Activated naive CD4-positive, alpha-beta T cell treated with anti-CD3 and anti-CD28 coated beads, Interleukin-2, amount 50 U/mL, for 72 hours (primary cell): ENCODE measurements around the gene ING3. TPM values are rescaled to one million over a fixed set of nuclear protein-coding genes. Genes with fewer than 3 reads are reported as not detected.
"Not testable (repeated sequence)": the region's sequence is repeated elsewhere in the genome, so short reads cannot be mapped to it uniquely, and the experiment has no call there.

Source experiments
- ATAC-seq, 2 donors: fragments of 150-1000 bp; cut with Tn5 transposase; 2 replicates each; pipeline ENCODE4 v1.10.0; 2021; ENCODE audit warnings: mild to moderate bottlenecking in 2 of 2, moderate library complexity in 2 of 2
- DNase-seq, 2 donors: peaks; one replicate each; pipeline ENCODE4 v3.0.0; 2021 to 2022; ENCODE audit warnings: low spot score in 2 of 2
- H3K27ac Mint-ChIP-seq, 2 donors: one replicate each; pipeline ENCODE4 v1.8.0; 2022; ENCODE audit warnings: mild to moderate bottlenecking in 2 of 2, mixed read lengths in 2 of 2
- H3K36me3 Mint-ChIP-seq, 2 donors: one replicate each; pipeline ENCODE4 v1.8.0; 2022; ENCODE audit warnings: mixed read lengths in 2 of 2
- H3K9me3 Mint-ChIP-seq, 2 donors: one replicate each; pipeline ENCODE4 v1.8.0; 2022; ENCODE audit warnings: mixed read lengths in 2 of 2
- total RNA-seq, 2 donors: library from RNA; stranded (reverse); gene quantifications; one replicate each; pipeline ENCODE4 v1.2.3, GENCODE V29; 2022

ING3 gene
- total RNA-seq, 2 donors from 2014 or later = 22.2 to 29.7 TPM

DNA sequence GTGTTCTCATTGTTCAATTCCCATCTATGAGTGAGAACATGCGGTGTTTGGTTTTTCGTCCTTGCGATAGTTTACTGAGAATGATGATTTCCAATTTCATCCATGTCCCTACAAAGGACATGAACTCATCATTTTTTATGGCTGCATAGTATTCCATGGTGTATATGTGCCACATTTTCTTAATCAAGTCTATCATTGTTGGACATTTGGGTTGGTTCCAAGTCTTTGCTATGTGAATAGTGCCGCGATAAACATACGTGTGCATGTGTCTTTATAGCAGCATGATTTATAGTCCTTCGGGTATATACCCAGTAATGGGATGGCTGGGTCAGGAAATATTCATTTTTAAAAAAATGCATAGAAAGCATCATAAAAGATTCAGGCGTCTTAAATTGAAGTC, 33.0 kb downstream of the ING3 start:
- not testable (repeated sequence) for H3K9me3 Mint-ChIP-seq, DNase-seq, ATAC-seq, H3K27ac Mint-ChIP-seq, H3K36me3 Mint-ChIP-seq

DNA sequence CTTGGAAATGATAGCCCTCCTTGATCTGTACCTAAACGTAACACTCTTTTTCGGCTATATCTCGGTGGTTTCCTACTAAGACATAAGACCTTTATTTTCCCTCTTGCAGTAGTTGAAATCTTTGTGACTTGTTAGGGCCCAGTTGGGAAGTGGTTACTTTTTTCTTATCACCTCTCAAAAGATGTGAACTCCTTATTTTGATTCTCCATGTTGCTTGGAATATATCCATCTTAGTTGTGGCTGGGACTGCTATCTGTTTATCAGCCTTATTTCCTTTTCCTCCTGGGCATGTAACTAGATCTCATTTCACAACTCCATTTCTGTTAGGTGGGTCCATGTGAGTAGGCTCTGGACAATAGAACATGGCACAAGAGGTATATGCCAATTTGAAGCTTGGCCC, 33.8 kb downstream of the ING3 start:
- ATAC-seq = no peak
- no peaks in the 10 kb centered on the region for H3K9me3 Mint-ChIP-seq
- H3K36me3 Mint-ChIP-seq = no peaks in the 10 kb centered on the region
- no peak overlapping the region for H3K27ac Mint-ChIP-seq
- DNase-seq = no peak

DNA sequence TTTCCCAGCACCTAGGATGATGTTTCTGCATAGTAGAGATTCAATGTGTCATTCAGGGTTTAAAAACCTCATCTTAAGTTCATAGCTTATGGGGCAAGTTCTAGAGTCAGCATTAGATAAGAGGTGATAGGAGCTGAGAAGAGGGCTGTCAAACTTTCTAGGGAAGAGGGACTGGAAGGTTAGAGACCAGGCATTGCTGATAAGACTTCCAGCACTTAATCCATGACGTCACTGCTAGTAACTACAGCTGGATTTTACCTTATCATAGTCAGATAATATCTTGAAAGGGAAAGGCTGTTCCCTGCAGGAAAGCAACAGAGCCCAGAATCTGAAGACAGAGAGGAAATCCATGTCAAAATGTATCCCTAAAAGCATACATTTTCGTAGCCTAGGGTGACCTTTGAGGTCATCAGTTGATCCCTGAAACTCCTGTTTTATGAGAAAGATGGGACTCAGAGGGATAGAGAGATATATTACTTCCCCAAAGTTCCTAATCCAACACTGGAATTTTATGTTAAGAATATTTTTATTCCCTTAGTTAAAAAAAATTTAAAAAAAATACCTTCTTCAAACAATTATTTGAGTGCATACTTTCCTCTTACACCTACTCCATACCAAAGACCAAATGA, 34.7 kb downstream of the ING3 start:
- Mint-ChIP-seq H3K27ac (no peak overlapping the region), H3K9me3 (no peaks in the 10 kb centered on the region), H3K36me3 (no peaks in the 10 kb centered on the region)
- DNase-seq (no peak), ATAC-seq (no peak)

DNA sequence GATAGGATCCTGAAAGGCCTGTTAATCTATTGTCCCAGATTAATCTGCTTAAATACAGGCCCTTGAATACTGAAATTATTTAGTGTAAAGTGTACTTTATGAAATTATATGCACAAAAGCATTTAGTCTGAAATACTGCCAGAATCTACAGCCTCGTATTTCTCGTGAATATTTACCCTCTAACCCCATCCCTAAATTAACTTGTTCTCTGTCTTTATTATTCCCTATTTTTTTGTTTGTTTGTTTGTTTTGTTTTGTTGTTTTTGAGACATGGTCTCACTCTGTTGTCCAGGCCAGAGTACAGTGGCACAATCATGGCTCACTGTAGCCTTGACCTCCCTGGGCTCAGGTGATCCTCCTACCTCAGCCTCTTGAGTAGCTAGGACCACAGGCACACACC, 35.3 kb downstream of the ING3 start:
- H3K9me3 Mint-ChIP-seq = no peaks in the 10 kb centered on the region
- no peaks in the 10 kb centered on the region for H3K36me3 Mint-ChIP-seq
- DNase-seq (no peak), ATAC-seq (no peak)
- no peak overlapping the region for H3K27ac Mint-ChIP-seq

DNA sequence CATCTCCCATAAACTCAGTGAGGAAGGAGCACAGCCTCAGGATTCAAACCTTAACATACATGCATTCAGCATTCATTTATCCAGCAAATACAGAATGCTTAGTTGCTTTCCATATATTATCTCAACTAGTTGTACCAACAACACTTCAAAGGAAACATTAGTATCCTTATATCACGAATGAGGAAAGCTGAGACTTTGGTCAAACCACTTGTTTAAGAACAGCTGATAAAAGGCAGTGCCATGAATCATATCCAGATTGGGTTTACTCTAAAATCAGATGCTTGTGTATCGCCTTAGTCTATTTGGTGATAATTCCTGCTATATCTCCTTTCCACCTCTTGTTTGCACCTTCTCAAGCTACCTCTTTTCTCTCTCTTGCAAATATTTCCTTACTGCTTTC, 36.1 kb downstream of the ING3 start:
- ATAC-seq (no peak), DNase-seq (no peak)
- no peaks in the 10 kb centered on the region for H3K36me3 Mint-ChIP-seq
- H3K9me3 Mint-ChIP-seq = no peaks in the 10 kb centered on the region
- H3K27ac Mint-ChIP-seq = no peak overlapping the region

DNA sequence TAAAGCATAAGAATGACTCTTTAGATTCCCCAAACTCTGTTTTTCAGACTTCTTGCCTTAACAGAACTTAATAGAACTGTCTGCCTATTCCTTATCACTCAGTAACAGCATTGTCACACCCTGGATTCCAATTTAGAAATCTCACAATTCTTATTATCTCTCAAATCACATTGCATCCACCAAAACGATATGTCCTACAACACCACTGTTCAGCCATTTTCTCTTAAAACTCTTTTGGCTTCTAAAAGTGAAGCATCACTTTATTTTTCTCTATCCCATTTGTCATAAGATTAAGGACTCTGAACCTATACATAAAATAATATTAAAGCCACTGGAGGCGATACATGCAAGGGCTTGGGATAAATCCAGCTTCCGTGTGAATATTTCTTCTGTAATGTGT, 36.7 kb downstream of the ING3 start:
- Mint-ChIP-seq H3K9me3 (no peaks in the 10 kb centered on the region), H3K27ac (no peak overlapping the region), H3K36me3 (no peaks in the 10 kb centered on the region)
- ATAC-seq (no peak), DNase-seq (no peak)

DNA sequence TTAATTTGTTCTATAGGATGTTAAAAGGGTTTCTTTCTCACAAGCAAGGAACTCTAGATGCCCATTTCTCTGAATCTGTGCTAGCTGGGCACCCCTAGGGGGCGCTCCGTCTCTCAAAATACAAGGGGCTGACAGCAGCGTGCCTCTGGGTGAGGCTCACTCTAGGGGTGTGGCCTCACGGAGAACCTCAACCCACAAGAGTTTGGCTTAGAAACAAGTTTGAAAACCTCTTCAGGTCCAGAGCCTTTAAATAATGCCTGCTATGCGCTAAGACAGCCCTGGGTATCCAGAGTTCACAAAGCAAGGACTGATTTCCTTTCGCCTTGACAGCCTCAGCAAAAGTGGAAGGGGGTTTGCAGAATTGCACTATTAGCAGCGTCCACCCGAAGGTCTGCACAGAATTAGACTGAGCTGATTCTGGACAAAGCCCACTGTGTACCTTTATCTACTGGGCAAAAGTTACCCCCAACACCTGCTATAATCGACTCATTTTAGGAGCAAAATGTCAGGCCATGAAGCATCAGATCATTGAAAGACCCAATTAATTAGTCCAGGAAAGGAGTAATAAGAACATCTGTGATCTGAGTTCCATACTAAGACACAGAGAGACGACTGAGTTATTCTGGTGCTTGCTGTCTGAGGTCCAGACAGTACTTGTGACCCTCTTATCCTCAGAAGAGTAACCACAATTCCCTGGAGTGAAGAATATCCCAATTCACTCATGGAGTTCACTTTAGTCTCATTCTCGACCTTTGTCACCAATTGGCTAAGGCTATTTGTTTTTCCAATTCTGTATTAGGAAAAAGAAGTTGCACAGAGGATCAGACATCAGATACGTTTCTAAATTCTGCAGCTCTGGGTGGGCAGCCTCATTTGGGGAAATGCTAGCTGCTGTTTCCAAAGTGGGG, 37.4 kb downstream of the ING3 start:
- Mint-ChIP-seq H3K9me3 (no peaks in the 10 kb centered on the region), H3K36me3 (no peaks in the 10 kb centered on the region), H3K27ac (no peak overlapping the region)
- DNase-seq = peak; percentile 70 to 81
- ATAC-seq = peak; percentile 96

DNA sequence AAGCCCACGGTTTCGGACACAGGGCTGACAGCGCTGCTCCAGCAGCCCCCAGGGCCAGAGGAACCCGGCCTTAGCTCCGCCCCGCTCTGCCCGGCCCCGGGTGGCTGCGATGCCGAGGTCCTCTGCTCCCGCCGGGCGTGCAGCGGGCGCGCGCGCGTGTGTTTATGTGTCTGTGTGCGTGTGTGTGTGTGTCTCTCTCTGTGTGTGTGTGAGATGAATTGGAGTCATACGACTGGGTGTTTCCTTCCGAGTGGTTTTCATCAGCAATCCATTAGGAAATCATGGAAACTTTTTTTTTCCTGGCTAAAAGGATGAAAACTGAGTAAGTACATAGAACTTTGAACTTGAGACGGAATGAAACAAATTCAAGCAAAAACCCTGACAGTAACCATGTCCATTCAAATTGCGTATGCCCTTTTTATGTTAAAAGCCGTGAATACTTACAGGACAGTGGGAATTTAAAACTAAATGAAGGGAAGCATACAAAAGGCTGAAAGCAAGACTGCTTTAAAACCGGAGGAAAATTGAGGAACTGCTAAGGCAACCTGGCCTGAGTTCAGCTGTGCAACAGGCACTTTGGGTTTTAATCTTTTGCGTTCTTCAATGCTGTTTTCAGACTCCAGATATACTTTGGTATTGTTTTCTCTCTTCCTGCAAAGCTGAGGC, 38.1 kb downstream of the ING3 start, which contains the start of gene CPED1:
TSS of gene CPED1 (plus strand) at position 121 of the 666 bp plus-strand sequence. CDS start 911 bp downstream, outside the sequence.
- ATAC-seq = peak; percentile 64 to 69
- no peak within 1 kb of the TSS for H3K27ac Mint-ChIP-seq
- H3K36me3 Mint-ChIP-seq = no peaks in the 10 kb centered on the region
- H3K9me3 Mint-ChIP-seq = no peaks in the 10 kb centered on the region
- DNase-seq = peak in 1 of 2 donors; percentile 36

DNA sequence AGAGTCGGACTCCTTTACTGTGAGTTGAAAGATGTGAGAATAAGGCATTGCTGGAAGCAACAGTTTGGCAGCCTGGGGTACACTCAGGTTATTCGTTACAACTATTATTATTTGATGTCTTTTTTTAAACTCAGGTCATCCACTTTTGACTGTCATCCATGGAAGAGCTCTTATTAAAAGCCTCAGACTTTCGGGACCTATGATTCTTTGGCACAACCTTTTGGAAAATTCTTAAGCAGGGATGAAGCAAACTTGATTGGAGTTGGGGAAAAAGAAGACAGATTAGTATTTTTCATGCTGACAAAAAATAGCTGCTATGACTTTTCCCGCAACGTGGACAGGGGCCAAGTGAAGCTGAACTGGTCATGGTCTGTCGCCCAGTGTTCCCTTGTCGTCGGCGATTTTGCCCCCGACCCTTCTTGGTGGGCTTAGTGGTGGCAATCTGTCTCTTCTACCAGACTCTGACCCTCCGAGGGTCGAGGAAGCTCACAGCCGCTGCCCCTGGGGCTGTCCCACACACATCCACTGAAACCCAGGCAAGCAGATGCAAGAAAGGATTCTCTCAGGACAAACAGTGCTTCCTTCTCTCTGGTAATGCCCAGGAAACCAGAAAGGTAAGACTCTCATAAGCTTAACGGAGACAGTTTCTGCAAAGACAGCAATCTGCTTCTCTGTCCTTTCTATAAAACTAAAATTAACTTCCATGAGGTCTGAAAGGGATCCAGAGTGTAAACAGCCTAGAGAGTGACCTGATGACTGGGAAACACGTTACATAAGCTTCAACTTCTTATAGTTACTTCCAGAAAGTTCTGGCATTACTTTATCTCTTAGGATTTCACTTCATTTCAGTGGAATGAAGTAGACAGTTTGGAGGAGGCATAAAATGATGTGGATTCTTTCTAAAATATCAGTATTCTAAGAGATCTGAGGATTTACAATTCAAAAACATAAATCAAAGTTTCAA, 39.0 kb downstream of the ING3 start:
- DNase-seq = no peak
- ATAC-seq = no peak
- no peaks in the 10 kb centered on the region for H3K36me3 Mint-ChIP-seq
- no peak overlapping the region for H3K27ac Mint-ChIP-seq
- H3K9me3 Mint-ChIP-seq = no peaks in the 10 kb centered on the region

DNA sequence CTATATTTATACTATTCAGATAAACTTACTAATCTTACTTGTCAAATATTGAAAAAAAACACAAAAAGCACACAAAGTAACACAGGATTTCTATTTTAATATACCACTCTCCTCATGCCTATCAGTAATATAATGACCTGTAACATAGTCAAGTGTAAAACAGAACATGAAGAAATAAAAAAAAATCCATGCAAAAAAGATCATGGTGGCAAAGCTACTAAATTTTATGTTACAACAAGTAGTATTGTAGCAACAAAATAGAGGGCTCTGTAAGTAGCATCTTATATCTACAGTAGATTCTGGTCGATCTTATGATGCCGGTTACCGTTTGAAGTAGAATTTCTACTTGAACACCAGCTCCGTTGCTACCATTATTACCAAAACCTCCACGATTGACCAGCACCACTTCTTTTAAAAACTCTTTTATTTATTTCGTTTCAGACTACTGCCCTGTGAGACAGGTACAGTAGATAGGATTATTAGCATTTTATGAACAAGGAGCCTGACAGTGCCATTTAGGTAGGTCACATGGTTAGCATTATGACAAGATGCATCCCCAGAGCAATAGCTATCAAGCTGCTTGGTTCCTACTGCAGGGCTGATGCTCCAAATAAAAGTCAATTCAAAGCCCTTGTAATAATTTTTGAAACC, 40.0 kb downstream of the ING3 start:
- DNase-seq = no peak
- ATAC-seq = no peak
- no peaks in the 10 kb centered on the region for H3K9me3 Mint-ChIP-seq
- H3K27ac Mint-ChIP-seq = no peak overlapping the region
- H3K36me3 Mint-ChIP-seq = no peaks in the 10 kb centered on the region

DNA sequence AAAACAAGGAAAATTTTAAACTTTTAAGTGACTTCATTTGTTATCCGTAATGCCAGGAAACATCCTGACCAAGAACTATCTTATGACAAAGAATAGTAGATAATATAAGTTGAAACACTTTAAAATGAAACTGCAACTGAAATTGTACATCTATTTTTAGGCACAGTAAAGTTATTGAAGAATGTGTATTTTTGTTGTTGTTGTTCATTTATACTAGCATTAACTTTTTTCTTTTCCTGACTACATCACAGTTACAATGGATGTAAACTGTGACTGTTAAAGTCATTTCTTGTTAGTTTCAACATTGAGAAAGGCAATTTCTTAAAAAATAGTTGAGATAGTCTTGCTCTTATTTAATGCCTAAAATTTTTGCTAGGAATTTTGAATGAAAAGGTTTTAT, 40.6 kb downstream of the ING3 start:
- Mint-ChIP-seq H3K36me3 (no peaks in the 10 kb centered on the region), H3K9me3 (no peaks in the 10 kb centered on the region), H3K27ac (no peak overlapping the region)
- no peak for DNase-seq
- ATAC-seq = no peak

DNA sequence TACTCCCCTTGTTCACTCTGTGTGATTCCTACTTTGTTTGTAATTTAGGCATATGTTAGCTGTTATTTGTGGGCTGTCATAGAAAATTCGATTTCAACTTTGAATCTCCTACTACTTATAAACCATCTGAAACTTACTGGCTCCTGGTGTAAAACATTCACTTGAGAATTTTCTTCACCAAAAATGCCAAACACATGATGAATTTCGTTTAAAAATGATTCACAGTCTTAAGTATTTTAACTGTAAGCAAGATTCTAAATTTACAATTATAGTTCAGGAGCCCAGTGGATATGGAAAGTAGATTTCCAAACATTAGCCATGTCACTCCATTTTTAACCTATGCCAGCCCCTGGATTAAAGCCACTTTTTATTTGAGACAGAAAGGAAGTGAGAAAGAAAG, 41.0 kb downstream of the ING3 start:
- ATAC-seq (no peak), DNase-seq (no peak)
- no peaks in the 10 kb centered on the region for H3K9me3 Mint-ChIP-seq
- H3K27ac Mint-ChIP-seq = no peak overlapping the region
- H3K36me3 Mint-ChIP-seq = no peaks in the 10 kb centered on the region

DNA sequence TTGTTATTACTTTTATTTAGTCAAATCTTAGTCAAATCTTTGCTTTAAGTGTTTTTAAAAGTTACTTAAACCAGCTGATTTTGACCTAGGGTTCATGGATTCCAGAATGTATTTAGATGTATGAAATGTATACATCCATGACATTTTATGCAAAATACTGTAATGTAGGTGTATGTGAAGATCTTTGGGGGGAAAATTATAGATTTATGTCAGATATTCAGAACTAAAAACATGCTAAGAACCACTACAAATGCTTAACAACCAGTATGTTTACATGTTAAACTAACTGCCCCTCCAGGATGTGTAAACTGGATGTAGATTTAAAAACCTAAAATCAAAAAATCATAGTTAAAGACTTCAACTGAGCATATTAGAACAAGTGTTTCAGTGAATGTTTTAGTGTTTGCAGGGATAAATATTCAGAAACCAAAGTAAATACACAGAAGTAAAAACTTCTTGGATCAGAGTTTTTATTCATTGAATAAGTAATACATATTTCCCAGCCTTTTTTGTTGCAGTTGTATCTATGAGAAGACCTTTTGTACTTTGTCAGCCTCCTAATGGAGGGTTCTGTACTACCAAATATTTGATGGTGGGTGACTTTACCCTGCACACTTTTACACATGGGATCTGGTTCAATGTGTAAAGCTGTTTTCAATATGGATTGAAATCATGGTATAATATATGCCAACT, 41.8 kb downstream of the ING3 start:
- ATAC-seq (no peak), DNase-seq (no peak)
- no peaks in the 10 kb centered on the region for H3K9me3 Mint-ChIP-seq
- no peak overlapping the region for H3K27ac Mint-ChIP-seq
- no peaks in the 10 kb centered on the region for H3K36me3 Mint-ChIP-seq

DNA sequence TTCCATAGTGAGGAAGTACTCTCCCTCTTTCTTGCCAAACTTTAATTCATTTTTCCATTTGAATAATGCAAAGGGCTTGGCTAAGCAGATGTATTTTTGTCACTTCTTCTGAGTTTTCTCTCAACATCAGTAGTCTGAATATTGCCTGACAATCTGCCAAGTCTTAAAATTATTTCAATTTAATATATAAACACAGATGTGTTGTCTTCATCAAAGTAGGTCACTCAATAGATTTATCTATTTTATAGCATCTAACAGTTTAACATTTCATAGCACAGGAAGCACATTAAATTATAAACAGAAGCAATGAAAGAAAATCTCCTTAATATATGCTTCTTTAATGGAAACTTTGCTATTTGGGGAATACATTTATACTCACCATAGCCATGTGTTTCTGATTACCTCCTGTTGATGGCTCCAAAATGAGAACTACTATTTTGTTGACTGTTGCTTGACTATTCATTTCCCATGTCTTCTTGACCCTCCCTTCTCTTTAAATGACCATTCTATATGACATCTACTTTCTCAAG, 42.5 kb downstream of the ING3 start:
- H3K27ac Mint-ChIP-seq = no peak overlapping the region
- DNase-seq (no peak), ATAC-seq (no peak)
- no peaks in the 10 kb centered on the region for H3K36me3 Mint-ChIP-seq
- no peaks in the 10 kb centered on the region for H3K9me3 Mint-ChIP-seq

DNA sequence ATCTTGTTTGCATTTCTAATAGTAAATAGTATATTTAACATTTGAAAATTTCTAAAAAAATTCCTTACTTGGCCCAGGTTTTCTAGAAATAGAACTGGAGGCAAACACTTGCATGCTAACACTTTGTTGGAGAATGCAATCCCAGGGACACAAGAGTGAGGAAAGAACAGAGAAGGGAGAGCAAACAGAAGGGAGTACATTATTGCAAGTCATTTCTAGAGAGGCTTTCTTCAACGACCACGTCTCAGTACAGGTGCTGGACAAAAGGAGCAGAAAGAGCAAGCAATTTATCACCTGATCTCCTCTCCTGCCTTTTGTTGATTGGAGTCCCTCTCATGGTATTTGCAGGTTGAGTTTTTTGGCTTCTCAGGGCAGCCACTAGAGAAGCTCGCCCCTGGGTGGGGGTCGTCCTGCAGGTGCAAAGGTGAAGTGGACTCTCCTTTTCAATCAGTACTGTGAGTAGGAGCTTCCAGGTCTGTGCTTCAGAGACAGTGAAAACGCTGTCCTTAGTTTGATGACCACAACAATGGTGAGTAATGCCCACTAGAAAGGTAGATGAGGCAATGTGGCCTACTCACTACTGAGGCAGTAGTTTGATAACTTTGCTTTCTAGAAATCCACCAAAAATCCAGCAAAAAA, 43.1 kb downstream of the ING3 start:
- ATAC-seq (no peak), DNase-seq (no peak)
- Mint-ChIP-seq H3K36me3 (no peaks in the 10 kb centered on the region), H3K9me3 (no peaks in the 10 kb centered on the region), H3K27ac (no peak overlapping the region)
